Measurements from ENCODE around the gene RNF2. TPM values are rescaled to one million over a fixed set of nuclear protein-coding genes. Genes with fewer than 3 reads are reported as not detected.

Gene RNF2
- total RNA-seq, 1 experiment from 2014 or later, result 23.3 TPM

GRCh38 chr1:185038813-185039376 is 6.5 kb upstream of the RNF2 start:
- no peak for TF ChIP-seq CTCF (IDR thresholded peaks at IDR 0.05; ENCODE audit: unreplicated experiment)
- no TSS peak for BruUV-seq (replicated peaks)
- H3K4me3 Mint-ChIP-seq (ENCODE audit: low read depth, unreplicated experiment), result no peak overlapping the region
- CTCF ChIA-PET, result no interaction called here
- no peaks in the 10 kb centered on the region for H3K9me3 Mint-ChIP-seq (ENCODE audit: low read depth, unreplicated experiment)
- H3K27ac Mint-ChIP-seq (ENCODE audit: unreplicated experiment), result no peak overlapping the region
- intact Hi-C loops (cut with micrococcal nuclease; ENCODE audit: unreplicated experiment), result no loop called here
- H3K27me3 Mint-ChIP-seq (ENCODE audit: unreplicated experiment), result peaks cover 15% of the 10 kb centered on the region
- DNase-seq, result no peak
- H3K4me1 Mint-ChIP-seq (ENCODE audit: low read depth, unreplicated experiment), result no peaks in the 10 kb centered on the region
- no peaks in the 10 kb centered on the region for H3K36me3 Mint-ChIP-seq (ENCODE audit: insufficient read depth, unreplicated experiment)

GRCh38 chr1:185039726-185040407 is 5.5 kb upstream of the RNF2 start:
- CTCF ChIA-PET, result no interaction called here
- no peak overlapping the region for H3K4me3 Mint-ChIP-seq (ENCODE audit: low read depth, unreplicated experiment)

GRCh38 chr1:185040408-185040735 is 5.0 kb upstream of the RNF2 start:
- DNase-seq, result no peak
- Mint-ChIP-seq H3K4me3 (ENCODE audit: low read depth, unreplicated experiment) (no peak overlapping the region), H3K27me3 (ENCODE audit: unreplicated experiment) (peaks cover 12% of the 10 kb centered on the region), H3K27ac (ENCODE audit: unreplicated experiment) (no peak overlapping the region), H3K4me1 (ENCODE audit: low read depth, unreplicated experiment) (no peaks in the 10 kb centered on the region), H3K36me3 (ENCODE audit: insufficient read depth, unreplicated experiment) (peaks cover 10% of the 10 kb centered on the region), H3K9me3 (ENCODE audit: low read depth, unreplicated experiment) (no peaks in the 10 kb centered on the region)
- TF ChIP-seq CTCF (IDR thresholded peaks at IDR 0.05; ENCODE audit: unreplicated experiment), result no peak
- intact Hi-C loops (cut with micrococcal nuclease; ENCODE audit: unreplicated experiment), result no loop called here
- CTCF ChIA-PET, result no interaction called here
- no TSS peak for BruUV-seq (replicated peaks)

More at GRCh38 chr1:185039726-185040407, 5.5 kb upstream of the RNF2 start:
- H3K27ac Mint-ChIP-seq (ENCODE audit: unreplicated experiment), result no peak overlapping the region
- H3K9me3 Mint-ChIP-seq (ENCODE audit: low read depth, unreplicated experiment), result no peaks in the 10 kb centered on the region
- intact Hi-C loops (cut with micrococcal nuclease; ENCODE audit: unreplicated experiment), result no loop called here
- H3K36me3 Mint-ChIP-seq (ENCODE audit: insufficient read depth, unreplicated experiment), result peaks cover 5% of the 10 kb centered on the region
- no peaks in the 10 kb centered on the region for H3K4me1 Mint-ChIP-seq (ENCODE audit: low read depth, unreplicated experiment)
- H3K27me3 Mint-ChIP-seq (ENCODE audit: unreplicated experiment), result peaks cover 15% of the 10 kb centered on the region
- no peak for TF ChIP-seq CTCF (IDR thresholded peaks at IDR 0.05; ENCODE audit: unreplicated experiment)
- DNase-seq, result no peak
- BruUV-seq (replicated peaks), result no TSS peak

GRCh38 chr1:185041742-185042141 is 3.6 kb upstream of the RNF2 start:
- no peak overlapping the region for H3K27ac Mint-ChIP-seq (ENCODE audit: unreplicated experiment)
- no peak overlapping the region for H3K4me3 Mint-ChIP-seq (ENCODE audit: low read depth, unreplicated experiment)
- DNase-seq, result no peak
- intact Hi-C loops (cut with micrococcal nuclease; ENCODE audit: unreplicated experiment), result no loop called here
- peaks cover 2% of the 10 kb centered on the region for H3K4me1 Mint-ChIP-seq (ENCODE audit: low read depth, unreplicated experiment)
- TF ChIP-seq CTCF (IDR thresholded peaks at IDR 0.05; ENCODE audit: unreplicated experiment), result no peak
- H3K36me3 Mint-ChIP-seq (ENCODE audit: insufficient read depth, unreplicated experiment), result peaks cover 24% of the 10 kb centered on the region
- CTCF ChIA-PET, result interaction anchor here (0.6 kb wide), 1 partner anchor 308 kb away, joined by 5 read pairs; no protein-coding TSS in a partner anchor
- no TSS peak for BruUV-seq (replicated peaks)
- no peaks in the 10 kb centered on the region for H3K9me3 Mint-ChIP-seq (ENCODE audit: low read depth, unreplicated experiment)
- H3K27me3 Mint-ChIP-seq (ENCODE audit: unreplicated experiment), result no peaks in the 10 kb centered on the region
